Measurements from ENCODE around the gene TPM4. TPM values are rescaled to one million over a fixed set of nuclear protein-coding genes. Genes with fewer than 3 reads are reported as not detected.

Gene TPM4
- total RNA-seq, 1 donor from 2014 or later: 275 TPM

GRCh38 chr19:16100524-16100923 lies 24.2 kb downstream of the TPM4 start:
- no peaks in the 10 kb centered on the region for H3K9me3 Mint-ChIP-seq (ENCODE audit: low read depth)
- H3K27me3 Mint-ChIP-seq: no peaks in the 10 kb centered on the region
- no peak for DNase-seq (ENCODE audit: low spot score, unreplicated experiment)
- no peak overlapping the region for H3K27ac Mint-ChIP-seq
- TF ChIP-seq, protein P1, sequence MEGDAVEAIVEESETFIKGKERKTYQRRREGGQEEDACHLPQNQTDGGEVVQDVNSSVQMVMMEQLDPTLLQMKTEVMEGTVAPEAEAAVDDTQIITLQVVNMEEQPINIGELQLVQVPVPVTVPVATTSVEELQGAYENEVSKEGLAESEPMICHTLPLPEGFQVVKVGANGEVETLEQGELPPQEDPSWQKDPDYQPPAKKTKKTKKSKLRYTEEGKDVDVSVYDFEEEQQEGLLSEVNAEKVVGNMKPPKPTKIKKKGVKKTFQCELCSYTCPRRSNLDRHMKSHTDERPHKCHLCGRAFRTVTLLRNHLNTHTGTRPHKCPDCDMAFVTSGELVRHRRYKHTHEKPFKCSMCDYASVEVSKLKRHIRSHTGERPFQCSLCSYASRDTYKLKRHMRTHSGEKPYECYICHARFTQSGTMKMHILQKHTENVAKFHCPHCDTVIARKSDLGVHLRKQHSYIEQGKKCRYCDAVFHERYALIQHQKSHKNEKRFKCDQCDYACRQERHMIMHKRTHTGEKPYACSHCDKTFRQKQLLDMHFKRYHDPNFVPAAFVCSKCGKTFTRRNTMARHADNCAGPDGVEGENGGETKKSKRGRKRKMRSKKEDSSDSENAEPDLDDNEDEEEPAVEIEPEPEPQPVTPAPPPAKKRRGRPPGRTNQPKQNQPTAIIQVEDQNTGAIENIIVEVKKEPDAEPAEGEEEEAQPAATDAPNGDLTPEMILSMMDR (IDR thresholded peaks at IDR 0.05; ENCODE audit: unreplicated experiment): no peak
- peaks cover 19% of the 10 kb centered on the region for H3K4me1 Mint-ChIP-seq (ENCODE audit: low read depth)
- H3K36me3 Mint-ChIP-seq (ENCODE audit: insufficient read depth): peaks cover 42% of the 10 kb centered on the region
- H3K4me3 Mint-ChIP-seq (ENCODE audit: low read depth): no peak overlapping the region

GRCh38 chr19:16104722-16105121 lies 28.4 kb downstream of the TPM4 start:
- peaks cover 20% of the 10 kb centered on the region for H3K36me3 Mint-ChIP-seq (ENCODE audit: insufficient read depth)
- H3K27ac Mint-ChIP-seq: no peak overlapping the region
- DNase-seq (ENCODE audit: low spot score, unreplicated experiment): no peak
- peaks cover 8% of the 10 kb centered on the region for H3K4me1 Mint-ChIP-seq (ENCODE audit: low read depth)
- TF ChIP-seq, protein P1 (IDR thresholded peaks at IDR 0.05; ENCODE audit: unreplicated experiment): no peak
- no peaks in the 10 kb centered on the region for H3K9me3 Mint-ChIP-seq (ENCODE audit: low read depth)
- H3K4me3 Mint-ChIP-seq (ENCODE audit: low read depth): no peak overlapping the region
- no peaks in the 10 kb centered on the region for H3K27me3 Mint-ChIP-seq

GRCh38 chr19:16106121-16106520 lies 29.8 kb downstream of the TPM4 start:
- TF ChIP-seq, protein P1 (IDR thresholded peaks at IDR 0.05; ENCODE audit: unreplicated experiment): no peak
- H3K27me3 Mint-ChIP-seq: no peaks in the 10 kb centered on the region

DNA sequence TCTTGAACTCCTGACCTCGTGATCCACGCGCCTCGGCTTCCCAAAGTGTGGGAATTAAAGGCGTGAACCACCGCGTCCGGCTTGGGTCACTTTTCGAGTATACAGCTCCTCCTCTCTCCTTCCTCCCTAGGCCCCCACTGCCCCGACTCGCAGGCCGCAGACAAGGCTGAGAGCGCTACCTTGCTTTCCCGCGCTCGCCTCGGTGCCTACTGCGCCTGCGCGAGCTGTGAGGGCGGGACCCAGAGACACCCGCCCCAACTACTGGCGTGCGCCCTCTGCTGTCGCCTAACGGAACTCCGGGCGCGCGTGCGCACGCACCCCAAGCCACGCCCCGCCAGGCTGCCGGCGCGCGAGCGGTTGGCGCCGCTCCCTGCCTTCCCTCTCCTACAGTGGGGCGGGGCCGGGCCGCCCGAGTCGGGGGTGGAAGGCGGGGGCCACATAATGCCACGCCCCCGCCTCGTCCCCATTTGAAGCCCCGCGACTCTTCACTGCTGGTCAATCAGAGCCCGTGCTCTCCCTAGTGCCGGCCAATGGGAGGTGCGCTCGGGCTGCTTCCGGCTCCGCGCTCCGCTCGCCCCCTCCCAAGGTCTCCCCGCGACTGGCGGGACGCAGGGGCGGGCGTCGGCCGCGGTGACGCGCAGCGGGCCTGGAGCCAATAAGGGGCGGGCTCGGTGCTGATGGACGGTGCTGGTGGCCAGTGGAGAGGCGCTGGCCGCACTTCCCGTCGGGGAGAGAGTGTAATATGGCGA lies 35.0 kb downstream of the TPM4 start, which contains the start of gene RAB8A:
Gene RAB8A, plus strand, starts transcription at position 730 of the 749 bp plus-strand sequence. Its CDS starts 13 bp downstream, at position 743.
- Mint-ChIP-seq H3K36me3 (ENCODE audit: insufficient read depth) (no peaks in the 10 kb centered on the region), H3K9me3 (ENCODE audit: low read depth) (no peaks in the 10 kb centered on the region), H3K27me3 (no peaks in the 10 kb centered on the region), H3K27ac (peak within 1 kb of the TSS; percentile 99), H3K4me1 (ENCODE audit: low read depth) (peaks cover 9% of the 10 kb centered on the region), H3K4me3 (ENCODE audit: low read depth) (peak within 1 kb of the TSS; percentile 99)
- TF ChIP-seq, protein P1 (IDR thresholded peaks at IDR 0.05; ENCODE audit: unreplicated experiment): peak; percentile 93
- DNase-seq (ENCODE audit: low spot score, unreplicated experiment): peak; percentile 99

More at GRCh38 chr19:16106121-16106520, 29.8 kb downstream of the TPM4 start:
- Mint-ChIP-seq H3K4me1 (ENCODE audit: low read depth) (peaks cover 8% of the 10 kb centered on the region), H3K27ac (peak overlapping the region; percentile 88), H3K36me3 (ENCODE audit: insufficient read depth) (peaks cover 13% of the 10 kb centered on the region), H3K9me3 (ENCODE audit: low read depth) (no peaks in the 10 kb centered on the region), H3K4me3 (ENCODE audit: low read depth) (no peak overlapping the region)
- no peak for DNase-seq (ENCODE audit: low spot score, unreplicated experiment)

DNA sequence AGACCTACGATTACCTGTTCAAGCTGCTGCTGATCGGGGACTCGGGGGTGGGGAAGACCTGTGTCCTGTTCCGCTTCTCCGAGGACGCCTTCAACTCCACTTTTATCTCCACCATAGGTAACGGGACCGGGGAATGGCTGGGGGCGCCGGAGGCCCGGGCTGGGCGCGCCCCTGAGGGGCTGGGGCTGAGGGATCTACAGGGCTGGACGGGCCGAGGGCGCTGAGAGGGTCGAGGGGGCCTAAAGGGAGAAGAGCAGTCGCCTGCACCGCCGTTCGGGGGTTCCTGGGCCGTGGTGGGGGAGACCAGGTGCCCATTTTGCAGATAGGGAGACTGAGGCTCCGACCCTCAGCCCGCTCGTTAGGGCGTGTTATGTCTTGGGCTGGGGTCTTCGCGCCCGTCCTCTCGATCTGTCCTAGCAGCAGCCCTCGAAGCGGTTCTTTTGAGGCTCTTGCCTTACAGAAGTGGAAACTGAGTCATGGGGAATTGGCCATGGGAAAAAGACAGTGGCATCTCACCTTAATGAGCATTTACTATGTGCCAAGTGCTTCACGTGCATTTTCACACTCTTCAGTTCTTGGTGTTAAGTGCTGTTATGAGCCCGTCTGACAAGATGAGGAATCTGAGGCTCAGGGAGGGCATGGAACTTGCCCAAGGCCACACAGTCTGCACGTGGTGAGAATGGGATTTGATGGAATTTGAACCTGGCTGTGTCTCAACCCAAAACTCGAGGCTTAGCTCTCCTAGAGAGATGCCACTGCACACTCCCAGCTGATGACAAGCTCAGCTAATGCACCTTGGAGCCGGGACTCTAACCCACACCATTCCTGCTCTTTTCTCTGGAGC lies 35.8 kb downstream of the TPM4 start:
- H3K27ac Mint-ChIP-seq: peak overlapping the region; percentile 99
- no peak for DNase-seq (ENCODE audit: low spot score, unreplicated experiment)
- H3K4me3 Mint-ChIP-seq (ENCODE audit: low read depth): peak overlapping the region; percentile 99
- H3K4me1 Mint-ChIP-seq (ENCODE audit: low read depth): peaks cover 9% of the 10 kb centered on the region
- H3K9me3 Mint-ChIP-seq (ENCODE audit: low read depth): no peaks in the 10 kb centered on the region
- TF ChIP-seq, protein P1 (IDR thresholded peaks at IDR 0.05; ENCODE audit: unreplicated experiment): no peak
- H3K27me3 Mint-ChIP-seq: no peaks in the 10 kb centered on the region
- H3K36me3 Mint-ChIP-seq (ENCODE audit: insufficient read depth): no peaks in the 10 kb centered on the region
